Progenitor cell of endocrine pancreas (in vitro differentiated cells): ENCODE measurements around the gene PSMC3. TPM values are rescaled to one million over a fixed set of nuclear protein-coding genes. Genes with fewer than 3 reads are reported as not detected.

Experiments
- DNase-seq: peaks from one replicate; pipeline ENCODE4 v3.0.0; 2021; ENCODE audit warnings: low spot score; ENCODE audit not compliant: unreplicated experiment
- H3K27ac Mint-ChIP-seq: 2 replicates; pipeline ENCODE4 v1.8.0; 2021; ENCODE audit warnings: mild to moderate bottlenecking, moderate library complexity, mixed read lengths
- H3K27me3 Mint-ChIP-seq: 2 replicates; pipeline ENCODE4 v1.8.0; 2021; ENCODE audit warnings: mixed read lengths
- H3K36me3 Mint-ChIP-seq: 2 replicates; pipeline ENCODE4 v1.8.0; 2022; ENCODE audit warnings: mixed read lengths; ENCODE audit not compliant: insufficient read depth
- H3K4me1 Mint-ChIP-seq: 2 replicates; pipeline ENCODE4 v1.8.0; 2021; ENCODE audit warnings: low read depth, mixed read lengths
- H3K4me3 Mint-ChIP-seq: 2 replicates; pipeline ENCODE4 v1.8.0; 2021; ENCODE audit warnings: low read depth, mild to moderate bottlenecking, moderate library complexity, mixed read lengths
- H3K9me3 Mint-ChIP-seq: 2 replicates; pipeline ENCODE4 v1.8.0; 2021; ENCODE audit warnings: low read depth, mixed read lengths
- CTCF ChIP-seq: fragments of 200-600 bp; sonication (generic); IDR thresholded peaks from one replicate; pipeline ENCODE4 v1.5.0; 2021; ENCODE audit warnings: antibody characterized with exemption, mild to moderate bottlenecking; ENCODE audit not compliant: unreplicated experiment
- total RNA-seq: library from RNA; stranded (reverse); gene quantifications from 2 replicates; pipeline ENCODE4 v1.2.1, GENCODE V29; 2021

PSMC3 gene
- total RNA-seq, 1 donor from 2014 or later = 103 TPM

GRCh38 chr11:47408598-47409439, 17.4 kb downstream of the PSMC3 start:
- no peaks in the 10 kb centered on the region for H3K9me3 Mint-ChIP-seq
- DNase-seq = no peak
- no peak for TF ChIP-seq CTCF
- H3K36me3 Mint-ChIP-seq = peaks cover 1% of the 10 kb centered on the region
- H3K27me3 Mint-ChIP-seq = no peaks in the 10 kb centered on the region
- H3K4me1 Mint-ChIP-seq = peaks cover 13% of the 10 kb centered on the region
- peak overlapping the region; percentile 89 for H3K4me3 Mint-ChIP-seq
- H3K27ac Mint-ChIP-seq = peak overlapping the region; percentile 92

GRCh38 chr11:47407746-47408590, 18.3 kb downstream of the PSMC3 start, which contains the start of gene SLC39A13:
Gene SLC39A13, plus strand, starts transcription at chr11:47408590. Its CDS starts 1,505 bp downstream, at chr11:47410095.
- peak; percentile 96 for TF ChIP-seq CTCF
- peak within 1 kb of the TSS; percentile 97 for H3K27ac Mint-ChIP-seq
- no peaks in the 10 kb centered on the region for H3K9me3 Mint-ChIP-seq
- H3K36me3 Mint-ChIP-seq = no peaks in the 10 kb centered on the region
- peak; percentile 94 for DNase-seq
- peaks cover 13% of the 10 kb centered on the region for H3K4me1 Mint-ChIP-seq
- no peaks in the 10 kb centered on the region for H3K27me3 Mint-ChIP-seq
- H3K4me3 Mint-ChIP-seq = peak within 1 kb of the TSS; percentile 89

GRCh38 chr11:47406896-47407745, 19.1 kb downstream of the PSMC3 start:
- Mint-ChIP-seq H3K27me3 (no peaks in the 10 kb centered on the region), H3K9me3 (no peaks in the 10 kb centered on the region)

GRCh38 chr11:47403571-47403970, 22.7 kb downstream of the PSMC3 start:
- Mint-ChIP-seq H3K36me3 (no peaks in the 10 kb centered on the region), H3K9me3 (no peaks in the 10 kb centered on the region), H3K4me3 (no peak overlapping the region), H3K4me1 (peaks cover 12% of the 10 kb centered on the region), H3K27ac (no peak overlapping the region), H3K27me3 (no peaks in the 10 kb centered on the region)
- DNase-seq = no peak
- no peak for TF ChIP-seq CTCF

More at GRCh38 chr11:47406896-47407745, 19.1 kb downstream of the PSMC3 start:
- no peak for DNase-seq
- Mint-ChIP-seq H3K27ac (peak overlapping the region; percentile 97), H3K36me3 (no peaks in the 10 kb centered on the region), H3K4me1 (peaks cover 13% of the 10 kb centered on the region), H3K4me3 (peak overlapping the region; percentile 89)
- no peak for TF ChIP-seq CTCF
